ENCODE measurements around the gene VPS52. TPM values are rescaled to one million over a fixed set of nuclear protein-coding genes. Genes with fewer than 3 reads are reported as not detected.

VPS52 gene
- total and polyA plus RNA-seq, 9 of the 15 experiments (the other 6 are each of a cell fraction or from before 2014, with no cell fraction given) = 24.4 to 103 (median 40.2) TPM

- TF ChIP-seq BCL6 (CRISPR knock-in tag; IDR thresholded peaks at IDR 0.05) (no peak), SMAD1 (IDR thresholded peaks at IDR 0.05; ENCODE audit: low read depth, low read length, partially characterized antibody) (no peak), POLR2AphosphoS2 (IDR thresholded peaks at IDR 0.05; ENCODE audit: low read length) (no peak), ZNF583 (CRISPR knock-in tag; IDR thresholded peaks at IDR 0.05) (no peak), HIVEP1 (CRISPR knock-in tag; IDR thresholded peaks at IDR 0.05) (no peak), ZNF445 (CRISPR knock-in tag; IDR thresholded peaks at IDR 0.05; ENCODE audit: low read depth) (no peak), PHTF2 (CRISPR knock-in tag; IDR thresholded peaks at IDR 0.05) (no peak), ZNF609 (CRISPR knock-in tag; IDR thresholded peaks at IDR 0.05; ENCODE audit: borderline replicate concordance) (no peak), ZNF23 (CRISPR knock-in tag; IDR thresholded peaks at IDR 0.05) (no peak), THRA (IDR thresholded peaks at IDR 0.05) (no peak), ZNF121 (CRISPR knock-in tag; conservative IDR thresholded peaks at IDR 0.05) (no peak), NRF1 (conservative IDR thresholded peaks at IDR 0.05 in 1 of 2, IDR thresholded peaks at IDR 0.05 in 1 of 2) (no peak), KLF1 (tag; IDR thresholded peaks at IDR 0.05) (no peak), SMARCB1 (IDR thresholded peaks at IDR 0.05; ENCODE audit: insufficient read length, low read depth) (no peak), ILK (tag; IDR thresholded peaks at IDR 0.05; ENCODE audit: borderline replicate concordance, low read depth) (no peak), ZNF140 (CRISPR knock-in tag; IDR thresholded peaks at IDR 0.05) (no peak), NFE2L1 (tag; IDR thresholded peaks at IDR 0.05; ENCODE audit: borderline replicate concordance, low read depth) (no peak), TGIF2 (CRISPR knock-in tag; IDR thresholded peaks at IDR 0.05) (no peak), HDAC8 (tag; IDR thresholded peaks at IDR 0.05) (no peak), PRMT5 (CRISPR knock-in tag; IDR thresholded peaks at IDR 0.05) (no peak), ETV5 (CRISPR knock-in tag; IDR thresholded peaks at IDR 0.05; ENCODE audit: low read depth) (peak; percentile 76; the same call in 1 of the 2 replicates), ZNF785 (CRISPR knock-in tag; IDR thresholded peaks at IDR 0.05) (no peak)
- TF ChIP-seq, protein P1, sequence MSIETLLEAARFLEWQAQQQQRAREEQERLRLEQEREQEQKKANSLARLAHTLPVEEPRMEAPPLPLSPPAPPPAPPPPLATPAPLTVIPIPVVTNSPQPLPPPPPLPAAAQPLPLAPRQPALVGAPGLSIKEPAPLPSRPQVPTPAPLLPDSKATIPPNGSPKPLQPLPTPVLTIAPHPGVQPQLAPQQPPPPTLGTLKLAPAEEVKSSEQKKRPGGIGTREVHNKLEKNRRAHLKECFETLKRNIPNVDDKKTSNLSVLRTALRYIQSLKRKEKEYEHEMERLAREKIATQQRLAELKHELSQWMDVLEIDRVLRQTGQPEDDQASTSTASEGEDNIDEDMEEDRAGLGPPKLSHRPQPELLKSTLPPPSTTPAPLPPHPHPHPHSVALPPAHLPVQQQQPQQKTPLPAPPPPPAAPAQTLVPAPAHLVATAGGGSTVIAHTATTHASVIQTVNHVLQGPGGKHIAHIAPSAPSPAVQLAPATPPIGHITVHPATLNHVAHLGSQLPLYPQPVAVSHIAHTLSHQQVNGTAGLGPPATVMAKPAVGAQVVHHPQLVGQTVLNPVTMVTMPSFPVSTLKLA (conservative IDR thresholded peaks at IDR 0.05) = peak in 1 of 2 experiments; percentile 54; a peak in 1 of 4 replicates
Observed at GRCh38 chr6:33279971-33280511, 8.4 kb upstream of the VPS52 start (continued).
